Esophagus muscularis mucosa (tissue), 4 donors: ENCODE results near the gene SEPTIN8. TPM values are rescaled to one million over a fixed set of nuclear protein-coding genes. Genes with fewer than 3 reads are reported as not detected.
A peak's percentile ranks its signal among the peaks of the same experiment; 100 is the strongest.

Experiments
- DNase-seq: peaks from one replicate; pipeline ENCODE4 v3.0.0-alpha.2; 2017; ENCODE audit errors: extremely low spot score
- H3K27ac ChIP-seq, 4 donors: fragments of 200-600 bp; sonication (generic); replicated peaks in 1 of 4; 1 replicate in 3 of 4; 2 replicates in 1 of 4; pipeline ENCODE4 v1.5.1; 2016 to 2019; ENCODE audit warnings: mild to moderate bottlenecking in 1 of 4
- H3K27me3 ChIP-seq, 4 donors: fragments of 200-600 bp; sonication (generic); one replicate each; pipeline versions ENCODE4 v1.5.1 to v1.6.0; 2016 to 2019
- H3K36me3 ChIP-seq, 4 donors: fragments of 200-600 bp; sonication (generic); one replicate each; pipeline ENCODE4 v1.5.1; 2016 to 2019
- H3K4me1 ChIP-seq, 4 donors: fragments of 200-600 bp; sonication (generic); one replicate each; pipeline ENCODE4 v1.5.1; 2016 to 2019
- H3K4me3 ChIP-seq, 4 donors: fragments of 200-600 bp; sonication (generic); 1 replicate in 2 of 4; 2 replicates in 2 of 4; pipeline ENCODE4 v1.5.1; 2016 to 2019; ENCODE audit warnings: mild to moderate bottlenecking in 4 of 4, moderate library complexity in 1 of 4
- H3K9me3 ChIP-seq, 4 donors: fragments of 200-600 bp; sonication (generic); 1 replicate in 3 of 4; 2 replicates in 1 of 4; pipeline ENCODE4 v1.5.1; 2016 to 2019
- EP300 ChIP-seq: sonication (generic); formaldehyde crosslinking; IDR thresholded peaks from one replicate; pipeline ENCODE4 v1.6.1; 2017; ENCODE audit warnings: antibody characterized with exemption
- POLR2A ChIP-seq: fragments of 450-650 bp; IDR thresholded peaks from one replicate; pipeline ENCODE4 v1.6.1; 2017; ENCODE audit warnings: antibody characterized with exemption, moderate library complexity, mild to moderate bottlenecking, low read depth
- POLR2AphosphoS5 ChIP-seq, 2 donors: sonication (generic); formaldehyde crosslinking; IDR thresholded peaks; one replicate each; pipeline ENCODE4 v1.6.1; 2017; ENCODE audit warnings: antibody characterized with exemption in 2 of 2
- WGBS: methylation state at CpG from one replicate; pipeline ENCODE4 v1.1.5; 2018; 5-methylcytosine and 5-hydroxymethylcytosine counted together
- intact Hi-C: fragments of 100-400 bp; cut with DNase I; formaldehyde crosslinking; loops from one replicate; pipeline ENCODE4 v1.15.1; 2023
- total RNA-seq, 4 donors: library from RNA; depleted of rRNA; stranded (reverse); fragments of >200 nt; gene quantifications; one replicate each; pipeline versions ENCODE4 v1.1.0 to v1.2.1, GENCODE V29; 2016
- TF ChIP-seq, protein P1 (sequence below), 3 experiments: fragments of 200-600 bp in 2 of 3; fragments of 450-650 bp in 1 of 3; sonication (generic) in 2 of 3; IDR thresholded peaks; one replicate each; pipeline ENCODE4 v1.5.1; 2017 to 2019; ENCODE audit warnings: antibody characterized with exemption in 3 of 3, mild to moderate bottlenecking in 2 of 3, moderate library complexity in 1 of 3

Gene SEPTIN8
- total RNA-seq, 4 donors from 2014 or later: 26.7 to 42.8 (median 36.9) TPM

DNA sequence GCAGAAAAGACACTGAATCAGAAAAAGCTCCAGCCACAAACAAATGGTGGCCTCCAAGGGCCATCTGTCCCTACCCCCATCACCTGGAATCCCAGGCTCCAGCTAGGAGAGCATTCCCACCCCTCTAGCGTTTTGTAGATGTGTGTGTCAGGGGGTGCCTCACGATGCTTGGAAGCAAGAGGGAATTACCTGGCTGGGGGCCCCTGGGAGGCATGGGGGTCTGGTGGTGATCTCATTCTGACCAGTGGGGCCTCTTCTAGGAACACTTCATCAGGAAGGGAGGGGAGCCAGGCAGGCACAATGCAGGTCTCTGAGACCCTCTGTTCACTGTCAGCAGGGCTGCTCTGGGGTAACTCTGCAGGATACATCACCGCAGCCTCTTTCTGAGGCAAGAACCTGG is 47.4 kb upstream of the SEPTIN8 start:
- peaks cover 0 to 20% (median 13%) of the 10 kb centered on the region in 4 donors for H3K36me3 ChIP-seq
- no peak overlapping the region for H3K27ac ChIP-seq
- no peak overlapping the region for H3K4me3 ChIP-seq
- H3K4me1 ChIP-seq: peaks cover 4 to 54% (median 44%) of the 10 kb centered on the region in 4 donors
- TF ChIP-seq POLR2A (no peak), POLR2AphosphoS5 (IDR thresholded peaks at IDR 0.05) (no peak), EP300 (no peak)
- DNase-seq: no peak
- intact Hi-C loops: loop anchor here (5.0 to 10.0 kb wide), 3 partner anchors 47 to 440 kb away; partner anchors contain the start of gene SEPTIN8
- peaks cover 0 to 21% (median 2%) of the 10 kb centered on the region in 4 donors for H3K27me3 ChIP-seq
- 100% methylated on average over 2 of the region's 3 CpGs for WGBS
- no peaks in the 10 kb centered on the region for H3K9me3 ChIP-seq

DNA sequence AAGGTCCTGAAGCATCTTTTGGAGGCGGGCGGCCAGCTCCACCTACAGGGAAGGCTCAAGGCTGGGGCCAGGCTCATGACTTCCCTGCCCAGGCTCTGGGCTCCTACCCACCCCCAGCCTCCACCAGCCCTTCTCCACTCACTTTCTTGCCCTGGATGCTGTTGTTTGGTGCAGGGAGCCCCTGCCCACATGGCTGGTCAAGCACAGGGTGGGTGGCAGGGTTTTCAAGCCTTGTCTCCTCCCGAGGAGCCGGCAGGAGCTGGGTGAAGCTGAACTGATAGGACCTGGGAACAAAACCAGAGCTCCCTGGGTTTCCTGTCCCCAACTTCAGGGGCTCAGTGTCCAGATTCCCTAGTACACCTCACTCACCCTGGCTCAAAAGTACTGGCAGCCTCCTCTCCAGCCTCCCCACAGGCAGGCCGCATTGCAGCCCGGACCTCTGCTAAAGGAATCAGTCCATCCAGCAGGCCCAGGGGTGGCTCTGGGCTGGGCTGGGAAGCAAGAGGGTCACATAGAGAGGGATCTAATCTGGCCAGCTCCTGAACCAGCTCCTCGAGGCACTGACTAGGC is 46.5 kb upstream of the SEPTIN8 start:
- Histone ChIP-seq H3K27ac (peak overlapping the region in 2 of 4 donors; percentile 23 to 45), H3K4me3 (peak overlapping the region in 3 of 4 donors; percentile 38 to 50 (median 40)), H3K27me3 (peaks cover 0 to 30% (median 4%) of the 10 kb centered on the region in 4 donors), H3K9me3 (no peaks in the 10 kb centered on the region), H3K36me3 (peaks cover 0 to 20% (median 13%) of the 10 kb centered on the region in 4 donors), H3K4me1 (peaks cover 0 to 49% (median 38%) of the 10 kb centered on the region in 4 donors)
- 100% methylated on average over 5 of the region's 7 CpGs for WGBS
- no peak for DNase-seq
- intact Hi-C loops: loop anchor here (5.0 to 10.0 kb wide), 3 partner anchors 46 to 439 kb away; partner anchors contain the start of gene SEPTIN8
- TF ChIP-seq POLR2AphosphoS5 (IDR thresholded peaks at IDR 0.05) (no peak), EP300 (no peak), POLR2A (no peak)
- TF ChIP-seq, protein P1, sequence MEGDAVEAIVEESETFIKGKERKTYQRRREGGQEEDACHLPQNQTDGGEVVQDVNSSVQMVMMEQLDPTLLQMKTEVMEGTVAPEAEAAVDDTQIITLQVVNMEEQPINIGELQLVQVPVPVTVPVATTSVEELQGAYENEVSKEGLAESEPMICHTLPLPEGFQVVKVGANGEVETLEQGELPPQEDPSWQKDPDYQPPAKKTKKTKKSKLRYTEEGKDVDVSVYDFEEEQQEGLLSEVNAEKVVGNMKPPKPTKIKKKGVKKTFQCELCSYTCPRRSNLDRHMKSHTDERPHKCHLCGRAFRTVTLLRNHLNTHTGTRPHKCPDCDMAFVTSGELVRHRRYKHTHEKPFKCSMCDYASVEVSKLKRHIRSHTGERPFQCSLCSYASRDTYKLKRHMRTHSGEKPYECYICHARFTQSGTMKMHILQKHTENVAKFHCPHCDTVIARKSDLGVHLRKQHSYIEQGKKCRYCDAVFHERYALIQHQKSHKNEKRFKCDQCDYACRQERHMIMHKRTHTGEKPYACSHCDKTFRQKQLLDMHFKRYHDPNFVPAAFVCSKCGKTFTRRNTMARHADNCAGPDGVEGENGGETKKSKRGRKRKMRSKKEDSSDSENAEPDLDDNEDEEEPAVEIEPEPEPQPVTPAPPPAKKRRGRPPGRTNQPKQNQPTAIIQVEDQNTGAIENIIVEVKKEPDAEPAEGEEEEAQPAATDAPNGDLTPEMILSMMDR (IDR thresholded peaks at IDR 0.05): no peak

DNA sequence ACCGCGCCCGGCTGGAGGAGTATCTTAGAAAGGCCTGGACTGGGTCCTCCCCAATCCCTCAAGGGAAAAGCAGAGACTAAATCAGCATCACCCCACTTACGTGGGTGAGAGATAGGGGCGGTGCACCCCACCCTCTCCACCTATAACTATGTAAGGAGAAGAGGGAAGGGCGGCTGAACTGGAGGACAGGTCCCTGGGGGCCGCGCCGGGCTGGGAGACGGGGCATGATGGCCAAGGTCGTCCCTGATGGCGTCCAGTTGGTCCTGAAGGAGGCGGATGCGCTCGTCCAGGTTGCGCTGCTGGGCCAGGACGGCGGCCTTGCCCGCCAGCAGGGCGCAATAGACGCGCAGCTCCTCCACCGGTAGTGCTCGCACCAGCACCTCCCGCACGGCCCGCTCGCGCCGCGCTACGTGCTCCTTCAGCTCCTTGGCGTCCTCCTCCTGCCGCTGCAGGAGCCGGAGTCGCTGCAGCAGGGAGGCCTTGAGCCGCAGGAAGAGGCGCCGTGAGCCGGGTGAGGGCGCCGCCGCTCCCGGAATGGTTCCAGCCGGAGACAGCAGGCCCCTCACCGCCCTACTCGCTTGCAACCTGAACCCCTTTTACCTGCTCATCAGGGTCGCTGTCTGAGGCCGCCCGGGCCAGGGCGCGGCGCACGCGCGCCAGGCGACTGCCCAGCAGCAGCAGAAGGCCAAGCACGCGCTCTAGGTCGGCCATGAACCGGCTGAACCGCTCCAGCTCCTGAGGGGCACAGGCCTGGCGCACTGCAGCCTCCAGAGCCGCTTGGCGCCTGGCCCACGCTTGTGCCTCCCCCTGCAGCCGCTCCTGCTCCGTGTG is 45.8 kb upstream of the SEPTIN8 start:
- no peak for DNase-seq
- WGBS: 20% methylated on average over 1 of the region's 68 CpGs
- intact Hi-C loops: loop anchor here (5.0 to 10.0 kb wide), 3 partner anchors 46 to 438 kb away; partner anchors contain the start of gene SEPTIN8
- Histone ChIP-seq H3K9me3 (no peaks in the 10 kb centered on the region), H3K27ac (peak overlapping the region in 2 of 4 donors; percentile 23 to 45), H3K36me3 (peaks cover 0 to 20% (median 13%) of the 10 kb centered on the region in 4 donors), H3K27me3 (peaks cover 0 to 30% (median 4%) of the 10 kb centered on the region in 4 donors), H3K4me1 (peaks cover 0 to 49% (median 38%) of the 10 kb centered on the region in 4 donors), H3K4me3 (peak overlapping the region; percentile 38 to 50 (median 40))
- TF ChIP-seq, protein P1 (IDR thresholded peaks at IDR 0.05): peak in 1 of 3 experiments; percentile 6
- no peak for TF ChIP-seq POLR2A

DNA sequence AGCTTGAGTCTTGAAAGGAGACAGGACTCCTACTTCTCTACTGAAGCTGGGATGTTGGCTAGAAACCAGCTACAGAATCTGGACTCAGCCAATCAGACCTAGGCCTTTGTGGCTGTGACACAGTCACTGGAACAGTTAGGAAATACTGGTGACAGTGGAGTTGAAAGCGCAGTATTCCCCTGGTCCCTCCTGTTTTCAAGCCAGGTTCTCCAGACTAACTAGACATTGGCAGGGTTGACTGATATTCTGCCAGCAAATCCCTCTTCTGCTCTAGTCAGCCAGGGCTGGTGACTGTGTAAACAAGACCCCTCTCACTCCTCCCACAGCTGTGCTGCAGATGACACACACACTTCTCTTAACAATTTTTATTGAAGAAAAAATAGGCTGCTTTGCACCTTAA is 44.8 kb upstream of the SEPTIN8 start:
- intact Hi-C loops: loop anchor here (5.0 to 10.0 kb wide), 3 partner anchors 44 to 437 kb away; partner anchors contain the start of gene SEPTIN8

More for the DNA sequence above, 44.8 kb upstream of the SEPTIN8 start:
- Histone ChIP-seq H3K36me3 (peaks cover 0 to 20% (median 13%) of the 10 kb centered on the region in 4 donors), H3K4me3 (no peak overlapping the region), H3K27me3 (peaks cover 0 to 30% (median 4%) of the 10 kb centered on the region in 4 donors), H3K9me3 (no peaks in the 10 kb centered on the region), H3K27ac (peak overlapping the region in 1 of 4 donors; percentile 4), H3K4me1 (peaks cover 0 to 41% (median 37%) of the 10 kb centered on the region in 4 donors)
- WGBS: 80% methylated on average over 1 of the region's 1 CpG
- TF ChIP-seq POLR2AphosphoS5 (IDR thresholded peaks at IDR 0.05) (no peak), POLR2A (no peak), EP300 (no peak)
- TF ChIP-seq, protein P1 (IDR thresholded peaks at IDR 0.05): no peak
- no peak for DNase-seq
